Left hindlimb (tissue), 1 donor: ENCODE results near the gene NSFL1C.

Experiments
- DNase-seq: peaks from one replicate; pipeline ENCODE4 v3.0.0-alpha.2; 2018

Gene NSFL1C

GRCh38 chr20:1457992-1458391 is 8.7 kb downstream of the NSFL1C start:
- DNase-seq = no peak

DNA sequence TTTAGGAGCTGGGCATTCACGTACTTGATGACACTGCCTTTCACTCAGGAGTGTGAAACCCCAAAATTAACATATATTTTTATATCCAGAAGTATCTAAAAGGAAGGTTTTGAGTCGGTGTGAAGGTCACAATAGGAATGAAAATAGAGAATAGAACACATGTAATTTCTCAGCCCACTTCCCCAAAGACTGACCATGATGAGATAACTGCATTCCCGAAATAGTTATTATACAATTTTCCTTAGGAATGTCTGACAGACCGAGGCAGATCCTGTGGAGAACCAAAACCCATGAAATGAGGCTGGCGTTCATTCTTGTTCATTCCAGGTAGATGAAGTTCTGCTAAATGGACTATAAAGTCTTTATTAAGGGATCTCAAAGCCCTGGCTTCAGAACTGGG is 10.3 kb downstream of the NSFL1C start:
- DNase-seq = no peak

DNA sequence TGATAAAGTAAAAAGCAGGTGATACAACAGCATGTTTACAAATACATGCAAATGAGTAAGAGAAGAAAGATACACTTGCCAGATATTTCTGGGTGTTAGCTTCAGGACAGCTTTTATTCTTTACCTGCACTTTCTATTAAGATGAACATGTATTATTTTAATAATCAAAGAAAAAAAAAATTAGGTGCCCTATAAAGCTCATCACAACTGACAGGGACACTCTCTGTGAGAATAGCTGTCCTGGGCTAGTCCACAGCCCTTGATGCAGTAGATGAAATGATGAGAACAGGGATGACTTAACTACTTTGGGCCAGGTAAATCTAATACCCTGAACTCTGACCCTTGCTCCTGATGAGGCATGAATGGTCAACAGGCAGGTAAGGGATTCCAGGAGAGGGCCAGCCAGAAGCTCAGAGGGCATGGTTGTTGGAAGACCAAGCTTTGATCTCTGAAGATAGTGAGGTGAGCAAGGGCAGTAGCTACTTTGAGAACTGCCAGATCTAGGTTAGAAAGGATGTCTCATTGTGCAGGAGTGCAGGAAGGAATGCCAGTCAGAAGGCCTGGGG is 15.6 kb downstream of the NSFL1C start:
- DNase-seq = no peak

DNA sequence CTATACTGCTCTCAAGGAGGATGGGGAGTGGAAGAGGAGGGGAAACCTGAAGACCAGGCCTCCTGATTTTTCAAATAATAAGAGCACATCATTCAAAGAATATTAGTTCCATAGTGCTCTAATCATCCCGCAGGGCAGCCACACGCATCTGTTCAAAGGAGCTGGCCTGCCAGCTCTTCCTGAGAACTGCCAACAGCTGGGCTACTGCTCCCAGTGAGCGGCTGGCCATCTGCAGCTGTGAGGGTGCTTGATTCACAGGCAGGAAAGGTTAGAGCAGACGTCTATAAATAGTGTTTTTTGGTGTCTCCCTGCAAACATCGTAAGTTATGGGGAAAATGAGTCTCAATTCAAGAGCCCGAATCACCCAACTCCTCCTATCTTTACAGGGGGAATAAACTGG is 17.3 kb downstream of the NSFL1C start:
- DNase-seq = no peak

DNA sequence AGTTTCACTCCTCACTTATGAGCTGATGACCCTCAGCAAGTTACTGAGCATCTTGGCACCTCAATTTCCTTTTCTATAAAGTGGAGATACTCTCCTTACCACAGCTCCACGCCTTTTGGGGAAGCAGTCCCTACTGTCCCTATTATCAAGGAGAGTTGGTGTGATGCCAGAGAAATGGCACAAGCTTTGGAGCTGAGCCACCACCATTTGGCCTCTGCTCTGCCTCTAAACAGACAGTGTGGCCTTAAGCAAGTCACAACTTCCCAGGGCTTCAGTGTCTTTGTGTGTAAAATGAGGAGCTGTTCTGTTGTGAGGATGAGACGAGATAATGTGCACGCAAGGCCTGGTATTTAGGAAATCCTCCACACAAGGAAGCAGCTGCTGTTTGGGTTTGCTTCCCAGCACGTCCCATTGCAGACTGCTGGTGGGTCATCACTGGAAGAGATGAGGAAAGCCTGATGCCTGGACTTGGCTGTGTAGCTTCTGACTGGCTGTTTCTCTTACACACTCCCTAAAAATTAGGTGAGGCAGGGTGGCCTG is 18.5 kb downstream of the NSFL1C start:
- DNase-seq = no peak

- no peak for DNase-seq
Observed at GRCh38 chr20:1446536-1446935, 20.1 kb downstream of the NSFL1C start.

DNA sequence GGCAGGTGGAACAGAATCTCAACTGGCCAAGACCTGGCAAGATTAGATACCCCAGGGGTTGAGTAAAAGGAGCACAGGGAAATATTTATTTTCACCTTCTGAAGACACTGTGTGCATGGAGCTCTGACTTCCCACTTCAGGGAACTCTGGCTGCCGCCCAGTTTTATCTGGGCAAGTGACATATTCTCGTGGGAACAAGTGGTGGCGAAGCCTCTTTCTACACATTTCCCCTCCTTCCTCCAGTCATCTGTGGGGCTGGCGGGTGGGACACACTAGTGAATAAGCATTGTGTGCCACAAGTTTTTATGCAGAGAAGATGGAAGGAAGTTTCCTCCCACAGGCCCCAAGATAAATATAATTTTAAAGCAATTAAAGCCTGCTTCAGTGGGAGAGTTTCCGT is 23.6 kb downstream of the NSFL1C start:
- no peak for DNase-seq

DNA sequence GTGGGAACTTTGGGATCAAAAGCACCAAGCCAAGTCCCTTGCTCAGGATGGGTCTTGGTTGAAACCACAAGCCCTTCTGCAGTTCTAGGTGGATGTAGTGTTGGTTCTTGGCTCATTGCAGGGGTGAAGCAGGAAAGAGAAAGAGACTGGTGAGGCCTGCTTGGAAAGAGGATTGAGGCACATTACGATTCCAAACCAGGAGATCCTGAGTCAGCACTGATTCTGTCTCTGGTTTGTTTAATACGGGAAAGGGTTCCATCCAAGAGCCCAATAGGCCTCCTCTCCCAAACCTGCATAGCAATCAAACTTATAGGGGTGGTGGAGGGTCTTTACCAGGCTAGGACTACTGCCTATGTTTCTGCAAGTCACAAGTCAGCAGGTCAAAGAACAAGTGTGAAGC is 24.3 kb downstream of the NSFL1C start:
- no peak for DNase-seq

DNA sequence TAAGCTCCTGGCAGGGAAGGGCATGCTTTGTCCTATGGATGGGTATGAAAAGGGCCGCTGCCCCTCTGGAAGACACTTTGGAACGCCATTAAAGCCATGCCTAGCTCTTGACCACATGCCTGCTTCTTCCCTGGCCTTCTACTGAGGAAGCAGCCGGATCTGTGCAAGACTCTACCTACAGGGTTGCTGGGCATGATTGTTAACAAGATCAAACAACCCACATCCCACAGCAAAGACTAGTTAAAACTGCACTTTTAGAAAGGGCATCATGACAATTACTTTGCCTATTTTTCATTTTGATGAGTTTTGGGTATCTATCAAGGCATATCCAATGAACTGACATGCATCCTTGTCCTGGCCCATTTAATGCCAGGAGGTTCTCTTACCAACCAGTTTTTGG is 25.5 kb downstream of the NSFL1C start:
- no peak for DNase-seq

DNA sequence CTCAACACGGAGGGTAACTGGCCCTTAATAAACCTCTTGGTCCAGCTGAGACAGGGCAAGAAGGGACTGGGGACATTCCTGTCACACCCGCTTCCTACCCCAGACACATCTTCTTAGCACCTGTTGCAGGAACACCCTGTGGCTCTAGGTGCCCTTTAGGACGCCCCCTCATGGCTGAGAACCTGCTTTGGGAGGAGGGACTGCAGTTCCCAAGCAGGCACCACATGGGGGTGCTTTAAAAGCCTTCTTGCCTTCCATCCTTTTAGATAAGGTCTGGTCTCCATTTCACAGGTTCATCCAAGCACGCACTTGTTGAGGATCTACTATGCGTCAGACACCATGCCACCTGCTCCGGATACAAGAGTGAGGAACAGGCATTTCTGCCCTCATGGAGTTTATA is 26.6 kb downstream of the NSFL1C start:
- DNase-seq = no peak

GRCh38 chr20:1438361-1438760 is 28.3 kb downstream of the NSFL1C start:
- no peak for DNase-seq

- DNase-seq = peak; percentile 56
Observed at GRCh38 chr20:1437235-1437904, 29.3 kb downstream of the NSFL1C start.

DNA sequence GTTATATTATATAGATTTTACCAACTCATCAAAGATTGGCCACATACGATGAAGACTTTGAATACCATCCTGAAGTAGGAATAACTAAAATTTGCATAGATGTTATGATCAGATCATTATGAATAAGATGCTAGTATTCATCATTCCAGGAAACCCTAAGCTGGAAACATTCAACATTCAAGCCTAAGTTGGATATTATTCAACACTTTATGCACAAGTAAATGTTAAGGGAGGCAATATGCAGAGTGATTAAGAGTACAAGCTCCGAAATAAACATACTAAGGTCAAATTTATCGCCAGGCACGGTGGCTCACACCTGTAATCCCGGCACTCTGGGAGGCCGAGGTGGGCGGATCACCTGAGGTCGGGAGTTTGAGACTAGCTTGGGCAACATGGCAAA is 30.4 kb downstream of the NSFL1C start:
- DNase-seq = no peak

DNA sequence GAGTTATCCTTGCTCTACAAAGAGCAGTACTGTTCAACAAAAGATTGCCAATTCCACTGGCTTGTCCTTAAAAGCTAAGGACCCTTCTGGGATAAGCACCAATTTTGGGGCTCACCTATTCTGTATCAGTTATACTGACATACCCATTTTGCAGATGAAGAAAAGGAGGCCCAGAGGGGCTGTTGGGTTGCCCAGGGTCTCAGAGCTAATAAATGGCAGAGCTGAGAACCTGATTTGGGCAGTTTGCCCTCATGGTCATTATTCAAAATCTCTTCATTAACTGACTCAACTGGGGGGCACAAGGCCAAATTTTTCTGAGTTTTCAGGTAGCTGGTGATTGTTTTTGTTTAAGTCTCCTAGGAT is 31.3 kb downstream of the NSFL1C start:
- DNase-seq = no peak

DNA sequence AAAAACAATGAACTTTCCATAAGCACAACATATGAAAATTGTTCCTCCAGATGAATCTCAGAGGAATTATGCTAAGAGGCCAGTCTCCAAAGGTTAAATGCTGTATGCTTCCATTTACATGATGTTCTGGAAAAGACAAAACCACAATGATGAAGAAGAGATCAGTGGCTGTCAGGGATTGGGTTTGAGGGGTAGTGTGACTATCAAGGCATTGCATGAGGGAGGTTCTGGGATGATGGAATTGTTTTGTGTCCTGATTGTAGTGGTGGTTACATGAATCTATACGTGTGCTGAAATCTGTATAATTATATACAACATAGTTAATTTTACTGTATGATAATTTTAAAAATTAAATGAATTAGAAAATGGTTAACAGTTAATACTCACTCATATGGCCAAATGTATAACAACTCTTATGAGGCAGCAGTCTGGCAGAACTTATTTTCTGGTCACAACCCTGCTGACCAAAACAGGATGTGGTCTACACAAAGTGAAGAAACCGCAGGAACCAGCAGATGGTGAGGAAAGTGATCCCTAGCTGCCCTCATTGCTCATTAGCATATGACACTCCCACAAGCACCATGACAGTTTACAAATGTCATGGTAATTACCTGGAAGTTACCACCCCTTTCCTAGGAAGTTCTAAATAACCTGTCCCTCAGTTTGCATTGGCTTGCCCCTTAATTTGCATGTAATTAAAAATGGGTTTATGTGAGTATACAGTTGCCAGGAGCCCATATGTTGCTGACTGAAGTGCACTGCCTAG is 31.9 kb downstream of the NSFL1C start:
- DNase-seq = no peak

GRCh38 chr20:1431158-1431557 is 35.5 kb downstream of the NSFL1C start:
- no peak for DNase-seq

DNA sequence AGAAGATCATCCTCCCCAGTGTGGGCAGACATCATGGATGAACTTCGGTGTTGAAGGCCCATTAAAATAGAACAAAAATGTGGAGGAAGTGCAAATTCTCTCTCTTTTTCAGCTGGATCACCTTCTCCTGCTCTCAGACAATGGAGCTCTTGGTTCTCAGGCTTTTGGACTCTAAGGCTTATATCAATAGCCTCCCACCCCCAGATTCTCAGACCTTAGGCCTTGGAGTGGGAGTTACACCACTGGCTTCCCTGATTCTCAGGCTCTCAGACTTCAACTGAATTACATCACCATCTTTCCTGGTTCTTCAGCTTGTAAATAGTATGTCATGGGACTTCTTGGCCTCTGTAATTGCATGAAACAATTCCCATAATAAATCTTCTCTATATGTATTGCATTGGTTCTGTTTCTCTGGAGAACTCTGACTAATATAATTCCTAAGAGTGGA is 36.6 kb downstream of the NSFL1C start:
- DNase-seq = no peak

DNA sequence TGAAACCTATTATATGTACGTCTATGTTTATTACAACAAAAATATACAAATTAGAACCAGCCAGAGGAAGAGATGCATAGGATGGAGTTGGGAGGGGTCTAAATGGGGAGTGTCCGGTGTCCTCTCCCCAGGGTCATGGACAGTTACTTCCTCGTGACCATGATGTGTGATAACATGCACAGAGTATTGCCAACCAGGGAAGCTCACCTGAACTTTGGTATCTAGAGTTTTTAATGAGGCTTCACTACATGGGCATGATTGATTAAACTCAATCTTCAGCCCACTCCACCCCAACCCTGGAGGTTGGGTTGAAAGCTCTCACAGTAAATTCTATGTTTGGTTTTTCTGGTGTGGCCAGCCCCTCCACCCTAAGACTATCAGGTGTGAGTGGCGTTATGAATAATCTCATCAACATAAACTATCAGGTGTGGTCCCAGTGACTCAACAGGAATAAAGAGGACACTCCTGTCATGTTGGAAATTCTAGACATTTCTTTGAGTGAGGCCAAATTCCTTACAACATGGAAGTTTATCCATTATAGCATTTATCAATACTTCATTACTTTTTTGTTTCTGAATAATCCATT is 37.4 kb downstream of the NSFL1C start:
- DNase-seq = no peak

- no peak for DNase-seq
Observed at GRCh38 chr20:1427457-1428054, 39.1 kb downstream of the NSFL1C start.

DNA sequence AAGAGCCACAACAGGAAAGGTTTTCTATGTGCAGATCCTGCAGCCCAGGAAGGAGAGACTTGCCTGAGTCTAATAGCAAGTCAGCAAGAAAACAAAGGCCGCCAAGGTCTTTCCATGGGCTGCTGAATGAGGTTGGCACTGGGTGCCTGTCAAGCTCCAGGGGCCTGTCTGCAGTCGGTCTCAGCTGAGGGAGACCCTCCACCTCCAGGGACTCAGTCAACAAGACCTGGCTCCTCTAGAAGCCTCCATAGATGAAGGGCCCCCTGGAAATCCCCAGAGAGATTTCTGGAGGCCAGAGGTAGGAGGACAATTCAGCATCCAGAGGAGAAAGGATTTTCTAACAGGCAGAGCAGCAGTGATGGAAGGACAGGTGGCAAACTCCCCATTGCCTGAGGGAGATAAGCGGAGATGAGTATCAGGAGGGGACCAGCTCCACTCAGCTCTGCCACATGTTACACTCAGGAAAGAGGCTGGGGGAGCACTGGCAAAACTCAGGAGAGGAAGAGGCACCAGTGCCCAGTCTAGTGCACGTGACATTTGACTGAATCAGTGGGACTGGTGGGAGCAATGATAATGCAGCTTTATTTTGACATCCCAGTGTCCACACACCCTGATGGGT is 40.3 kb downstream of the NSFL1C start:
- no peak for DNase-seq

GRCh38 chr20:1424336-1424735 is 42.3 kb downstream of the NSFL1C start:
- no peak for DNase-seq

- DNase-seq = no peak
Observed at GRCh38 chr20:1423625-1424106, 43.0 kb downstream of the NSFL1C start.

DNA sequence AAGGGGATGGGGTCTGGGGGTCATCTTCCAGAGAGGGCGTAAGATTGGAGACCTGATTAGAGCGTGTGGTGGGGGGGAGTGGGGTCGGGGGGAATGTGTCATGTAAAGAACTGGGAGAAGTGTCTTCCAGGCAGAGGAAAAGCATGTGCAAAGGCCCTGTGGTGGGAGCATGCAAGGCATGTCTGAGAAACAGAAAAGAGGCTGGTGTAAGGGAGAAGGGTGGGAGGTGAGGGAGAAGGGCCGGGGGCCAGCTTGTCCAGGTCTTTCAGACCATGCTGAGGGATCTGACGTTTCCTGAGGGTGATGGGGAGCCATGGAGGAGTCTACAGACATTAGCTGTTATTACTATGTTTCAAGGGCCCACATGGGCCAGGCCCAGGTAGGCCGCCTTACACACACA is 43.4 kb downstream of the NSFL1C start:
- no peak for DNase-seq
